ENCODE results near the gene TSPAN6.

The TSPAN6 gene

GRCh38 chrX:100654261-100654660, 17.7 kb upstream of the TSPAN6 start:
- no peak overlapping the region for H3K27ac Mint-ChIP-seq
- H3K4me1 Mint-ChIP-seq (ENCODE audit: low read depth), result no peaks in the 10 kb centered on the region
- H3K4me3 Mint-ChIP-seq, result no peak overlapping the region
- H3K27me3 Mint-ChIP-seq, result peaks cover 1% of the 10 kb centered on the region
- H3K9me3 Mint-ChIP-seq (ENCODE audit: low read depth), result no peaks in the 10 kb centered on the region
- H3K36me3 Mint-ChIP-seq, result no peaks in the 10 kb centered on the region

- H3K4me3 Mint-ChIP-seq, result no peak overlapping the region
- H3K27me3 Mint-ChIP-seq, result peaks cover 1% of the 10 kb centered on the region
- no peaks in the 10 kb centered on the region for H3K4me1 Mint-ChIP-seq (ENCODE audit: low read depth)
- no peak overlapping the region for H3K27ac Mint-ChIP-seq
- no peaks in the 10 kb centered on the region for H3K36me3 Mint-ChIP-seq
- no peaks in the 10 kb centered on the region for H3K9me3 Mint-ChIP-seq (ENCODE audit: low read depth)
Observed at GRCh38 chrX:100652266-100652665, 15.7 kb upstream of the TSPAN6 start.

GRCh38 chrX:100650841-100651240, 14.2 kb upstream of the TSPAN6 start:
- Mint-ChIP-seq H3K27ac (no peak overlapping the region), H3K9me3 (ENCODE audit: low read depth) (no peaks in the 10 kb centered on the region), H3K4me1 (ENCODE audit: low read depth) (no peaks in the 10 kb centered on the region), H3K36me3 (no peaks in the 10 kb centered on the region), H3K4me3 (no peak overlapping the region), H3K27me3 (peaks cover 1% of the 10 kb centered on the region)

- peaks cover 1% of the 10 kb centered on the region for H3K27me3 Mint-ChIP-seq
- H3K27ac Mint-ChIP-seq, result no peak overlapping the region
- no peaks in the 10 kb centered on the region for H3K9me3 Mint-ChIP-seq (ENCODE audit: low read depth)
- H3K36me3 Mint-ChIP-seq, result no peaks in the 10 kb centered on the region
- no peak overlapping the region for H3K4me3 Mint-ChIP-seq
- H3K4me1 Mint-ChIP-seq (ENCODE audit: low read depth), result no peaks in the 10 kb centered on the region
Observed at GRCh38 chrX:100649550-100650356, 13.1 kb upstream of the TSPAN6 start.

- H3K4me1 Mint-ChIP-seq (ENCODE audit: low read depth), result no peaks in the 10 kb centered on the region
Observed at GRCh38 chrX:100648458-100649417, 12.1 kb upstream of the TSPAN6 start.

GRCh38 chrX:100647739-100648138, 11.1 kb upstream of the TSPAN6 start:
- H3K27me3 Mint-ChIP-seq, result peaks cover 1% of the 10 kb centered on the region
- no peaks in the 10 kb centered on the region for H3K36me3 Mint-ChIP-seq
- no peaks in the 10 kb centered on the region for H3K4me1 Mint-ChIP-seq (ENCODE audit: low read depth)
- H3K27ac Mint-ChIP-seq, result no peak overlapping the region
- no peaks in the 10 kb centered on the region for H3K9me3 Mint-ChIP-seq (ENCODE audit: low read depth)
- H3K4me3 Mint-ChIP-seq, result no peak overlapping the region

More at GRCh38 chrX:100648458-100649417, 12.1 kb upstream of the TSPAN6 start:
- Mint-ChIP-seq H3K36me3 (no peaks in the 10 kb centered on the region), H3K9me3 (ENCODE audit: low read depth) (no peaks in the 10 kb centered on the region), H3K27me3 (peaks cover 1% of the 10 kb centered on the region), H3K4me3 (no peak overlapping the region), H3K27ac (no peak overlapping the region)

- Mint-ChIP-seq H3K27me3 (peaks cover 1% of the 10 kb centered on the region), H3K4me1 (ENCODE audit: low read depth) (no peaks in the 10 kb centered on the region), H3K9me3 (ENCODE audit: low read depth) (no peaks in the 10 kb centered on the region), H3K27ac (no peak overlapping the region), H3K36me3 (no peaks in the 10 kb centered on the region), H3K4me3 (no peak overlapping the region)
Observed at GRCh38 chrX:100647095-100647494, 10.5 kb upstream of the TSPAN6 start.

GRCh38 chrX:100645106-100645505, 8.5 kb upstream of the TSPAN6 start:
- Mint-ChIP-seq H3K36me3 (no peaks in the 10 kb centered on the region), H3K4me1 (ENCODE audit: low read depth) (no peaks in the 10 kb centered on the region), H3K27ac (no peak overlapping the region), H3K27me3 (no peaks in the 10 kb centered on the region), H3K4me3 (no peak overlapping the region), H3K9me3 (ENCODE audit: low read depth) (no peaks in the 10 kb centered on the region)

GRCh38 chrX:100643956-100644860, 7.6 kb upstream of the TSPAN6 start, which contains the start of gene SRPX2:
Gene SRPX2 (plus strand): TSS chrX:100644199. CDS start chrX:100646323, 2,124 bp downstream.
- no peaks in the 10 kb centered on the region for H3K27me3 Mint-ChIP-seq
- H3K9me3 Mint-ChIP-seq (ENCODE audit: low read depth), result no peaks in the 10 kb centered on the region
- no peak within 1 kb of the TSS for H3K4me3 Mint-ChIP-seq
- H3K36me3 Mint-ChIP-seq, result no peaks in the 10 kb centered on the region
- no peaks in the 10 kb centered on the region for H3K4me1 Mint-ChIP-seq (ENCODE audit: low read depth)
- H3K27ac Mint-ChIP-seq, result no peak within 1 kb of the TSS

GRCh38 chrX:100643212-100643611, 6.6 kb upstream of the TSPAN6 start:
- no peak overlapping the region for H3K27ac Mint-ChIP-seq
- H3K9me3 Mint-ChIP-seq (ENCODE audit: low read depth), result no peaks in the 10 kb centered on the region
- no peaks in the 10 kb centered on the region for H3K36me3 Mint-ChIP-seq
- H3K4me3 Mint-ChIP-seq, result no peak overlapping the region
- no peaks in the 10 kb centered on the region for H3K4me1 Mint-ChIP-seq (ENCODE audit: low read depth)
- no peaks in the 10 kb centered on the region for H3K27me3 Mint-ChIP-seq

GRCh38 chrX:100642290-100642689, 5.7 kb upstream of the TSPAN6 start:
- Mint-ChIP-seq H3K36me3 (no peaks in the 10 kb centered on the region), H3K27ac (no peak overlapping the region), H3K27me3 (no peaks in the 10 kb centered on the region), H3K9me3 (ENCODE audit: low read depth) (no peaks in the 10 kb centered on the region), H3K4me1 (ENCODE audit: low read depth) (peaks cover under 1% of the 10 kb centered on the region), H3K4me3 (no peak overlapping the region)

GRCh38 chrX:100635989-100636320, 651 bp downstream of the TSPAN6 start:
- H3K27me3 Mint-ChIP-seq, result no peaks in the 10 kb centered on the region
- H3K4me3 Mint-ChIP-seq, result peak overlapping the region; percentile 95
- H3K36me3 Mint-ChIP-seq, result no peaks in the 10 kb centered on the region
- peaks cover 17% of the 10 kb centered on the region for H3K4me1 Mint-ChIP-seq (ENCODE audit: low read depth)
- H3K9me3 Mint-ChIP-seq (ENCODE audit: low read depth), result no peaks in the 10 kb centered on the region
- no peak overlapping the region for H3K27ac Mint-ChIP-seq

- Mint-ChIP-seq H3K27ac (no peak overlapping the region), H3K27me3 (no peaks in the 10 kb centered on the region), H3K4me3 (no peak overlapping the region), H3K36me3 (peaks cover 2% of the 10 kb centered on the region), H3K4me1 (ENCODE audit: low read depth) (peaks cover 17% of the 10 kb centered on the region), H3K9me3 (ENCODE audit: low read depth) (no peaks in the 10 kb centered on the region)
Observed at GRCh38 chrX:100635040-100635439, 1.6 kb downstream of the TSPAN6 start.

GRCh38 chrX:100625985-100626491, 10.6 kb downstream of the TSPAN6 start:
- Mint-ChIP-seq H3K4me1 (ENCODE audit: low read depth) (peaks cover 9% of the 10 kb centered on the region), H3K9me3 (ENCODE audit: low read depth) (no peaks in the 10 kb centered on the region), H3K36me3 (peaks cover 2% of the 10 kb centered on the region), H3K4me3 (no peak overlapping the region), H3K27me3 (no peaks in the 10 kb centered on the region), H3K27ac (no peak overlapping the region)

All from activated naive CD8-positive, alpha-beta T cell (primary cell).